ENCODE measurements around the gene ADARB2.

The ADARB2 gene

GRCh38 chr10:1534820-1535219, 202.5 kb downstream of the ADARB2 start:
- no peak for DNase-seq (ENCODE audit: insufficient read length, low spot score)
- FAIRE-seq = no peak
- no peak for TF ChIP-seq POLR2A (IDR thresholded peaks at IDR 0.05; ENCODE audit: low read depth, low read length)

- FAIRE-seq (no peak), DNase-seq (ENCODE audit: insufficient read length, low spot score) (no peak)
- TF ChIP-seq POLR2A (IDR thresholded peaks at IDR 0.05; ENCODE audit: low read depth, low read length) = no peak
These were observed 204.7 kb downstream of the ADARB2 start for GRCh38 chr10:1532636-1533035.

GRCh38 chr10:1531883-1532597, 205.3 kb downstream of the ADARB2 start:
- FAIRE-seq = no peak
- DNase-seq (ENCODE audit: insufficient read length, low spot score) = no peak
- TF ChIP-seq POLR2A (IDR thresholded peaks at IDR 0.05; ENCODE audit: low read depth, low read length) = no peak

- DNase-seq (ENCODE audit: insufficient read length, low spot score) = no peak
- TF ChIP-seq POLR2A (IDR thresholded peaks at IDR 0.05; ENCODE audit: low read depth, low read length) = no peak
- no peak for FAIRE-seq
These were observed 206.3 kb downstream of the ADARB2 start for GRCh38 chr10:1530871-1531517.

GRCh38 chr10:1529806-1530413, 207.4 kb downstream of the ADARB2 start:
- TF ChIP-seq POLR2A (IDR thresholded peaks at IDR 0.05; ENCODE audit: low read depth, low read length) = no peak
- no peak for FAIRE-seq
- no peak for DNase-seq (ENCODE audit: insufficient read length, low spot score)

GRCh38 chr10:1527951-1528350, 209.4 kb downstream of the ADARB2 start:
- FAIRE-seq (no peak), DNase-seq (ENCODE audit: insufficient read length, low spot score) (no peak)
- no peak for TF ChIP-seq POLR2A (IDR thresholded peaks at IDR 0.05; ENCODE audit: low read depth, low read length)

GRCh38 chr10:1526436-1527055, 210.8 kb downstream of the ADARB2 start:
- FAIRE-seq (no peak), DNase-seq (ENCODE audit: insufficient read length, low spot score) (no peak)
- TF ChIP-seq POLR2A (IDR thresholded peaks at IDR 0.05; ENCODE audit: low read depth, low read length) = no peak

GRCh38 chr10:1525354-1526162, 211.8 kb downstream of the ADARB2 start:
- no peak for TF ChIP-seq POLR2A (IDR thresholded peaks at IDR 0.05; ENCODE audit: low read depth, low read length)
- no peak for FAIRE-seq
- DNase-seq (ENCODE audit: insufficient read length, low spot score) = no peak

GRCh38 chr10:1524540-1524939, 212.8 kb downstream of the ADARB2 start:
- no peak for DNase-seq (ENCODE audit: insufficient read length, low spot score)
- FAIRE-seq = no peak
- TF ChIP-seq POLR2A (IDR thresholded peaks at IDR 0.05; ENCODE audit: low read depth, low read length) = no peak

GRCh38 chr10:1523221-1523620, 214.1 kb downstream of the ADARB2 start:
- DNase-seq (ENCODE audit: insufficient read length, low spot score) (no peak), FAIRE-seq (no peak)
- TF ChIP-seq POLR2A (IDR thresholded peaks at IDR 0.05; ENCODE audit: low read depth, low read length) = no peak

- no peak for TF ChIP-seq POLR2A (IDR thresholded peaks at IDR 0.05; ENCODE audit: low read depth, low read length)
- no peak for FAIRE-seq
These were observed 215.1 kb downstream of the ADARB2 start for GRCh38 chr10:1522237-1522636.

GRCh38 chr10:1521741-1522140, 215.6 kb downstream of the ADARB2 start:
- DNase-seq (ENCODE audit: insufficient read length, low spot score) (no peak), FAIRE-seq (no peak)
- TF ChIP-seq POLR2A (IDR thresholded peaks at IDR 0.05; ENCODE audit: low read depth, low read length) = no peak

More at GRCh38 chr10:1522237-1522636, 215.1 kb downstream of the ADARB2 start:
- DNase-seq (ENCODE audit: insufficient read length, low spot score) = no peak

- DNase-seq (ENCODE audit: insufficient read length, low spot score) (no peak), FAIRE-seq (no peak)
- no peak for TF ChIP-seq POLR2A (IDR thresholded peaks at IDR 0.05; ENCODE audit: low read depth, low read length)
These were observed 216.3 kb downstream of the ADARB2 start for GRCh38 chr10:1520909-1521565.
